BE2C (cell line): ENCODE data around the gene GRSF1.
"Not testable (repeated sequence)": the region's sequence is repeated elsewhere in the genome, so short reads cannot be mapped to it uniquely, and the experiment has no call there.

ENCODE experiments used
- DNase-seq: peaks from one replicate; pipeline ENCODE4 v3.0.0-alpha.2; 2020
- H3K27me3 ChIP-seq: fragments of 250-450 bp; sonication (Bioruptor Pico); 2 replicates; pipeline ENCODE4 v1.5.1; 2020; ENCODE audit warnings: mild to moderate bottlenecking
- H3K36me3 ChIP-seq: fragments of 250-450 bp; sonication (Bioruptor Pico); 2 replicates; pipeline ENCODE4 v1.5.1; 2020; ENCODE audit warnings: mild to moderate bottlenecking
- H3K4me1 ChIP-seq: fragments of 250-450 bp; sonication (Bioruptor Pico); 2 replicates; pipeline ENCODE4 v1.5.1; 2020
- H3K4me3 ChIP-seq: 2 replicates; pipeline ENCODE4 v1.5.1; 2011; ENCODE audit warnings: low read depth, low read length
- H3K9me3 ChIP-seq: fragments of 250-450 bp; sonication (Bioruptor Pico); 2 replicates; pipeline ENCODE4 v1.5.1; 2020
- CTCF ChIP-seq: IDR thresholded peaks from 2 replicates; pipeline ENCODE4 v1.5.1; 2012; ENCODE audit warnings: mild to moderate bottlenecking, low read depth, low read length

Gene GRSF1

GRCh38 chr4:70844180-70844579 is 4.5 kb upstream of the GRSF1 start:
- H3K27me3 ChIP-seq: no peaks in the 10 kb centered on the region
- peaks cover 4% of the 10 kb centered on the region; the same call in 1 of the 2 replicates for H3K36me3 ChIP-seq
- no peak for TF ChIP-seq CTCF
- no peaks in the 10 kb centered on the region for H3K4me1 ChIP-seq
- DNase-seq: no peak
- H3K9me3 ChIP-seq: no peaks in the 10 kb centered on the region
- no peak overlapping the region for H3K4me3 ChIP-seq

GRCh38 chr4:70842761-70843435 is 3.2 kb upstream of the GRSF1 start:
- no peaks in the 10 kb centered on the region for H3K27me3 ChIP-seq
- H3K9me3 ChIP-seq: no peaks in the 10 kb centered on the region
- no peak overlapping the region for H3K4me3 ChIP-seq
- no peak for TF ChIP-seq CTCF
- DNase-seq: no peak
- no peaks in the 10 kb centered on the region for H3K4me1 ChIP-seq
- peaks cover 4% of the 10 kb centered on the region; the same call in 1 of the 2 replicates for H3K36me3 ChIP-seq

DNA sequence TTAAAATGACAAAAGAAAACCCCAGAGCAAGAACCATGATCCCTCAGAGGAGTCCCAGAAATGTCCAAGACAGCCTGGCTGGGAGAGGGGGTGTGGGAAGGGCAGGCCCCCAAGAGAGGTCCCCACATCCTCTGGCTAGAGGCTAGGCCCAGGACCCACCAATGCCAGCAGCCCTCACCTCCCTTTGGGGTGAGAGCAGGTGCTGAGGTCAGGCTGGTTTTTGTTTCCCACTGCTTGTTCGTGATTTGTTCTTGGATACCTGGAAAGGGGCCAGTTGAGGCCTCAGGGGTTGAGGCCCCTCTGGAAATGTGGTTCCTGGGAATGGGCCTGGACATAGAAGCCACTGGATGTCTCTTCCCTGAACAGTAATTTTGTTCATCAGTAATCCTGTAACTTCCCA is 2.3 kb upstream of the GRSF1 start:
- TF ChIP-seq CTCF: no peak
- no peak for DNase-seq
- Histone ChIP-seq H3K9me3 (no peaks in the 10 kb centered on the region), H3K27me3 (no peaks in the 10 kb centered on the region), H3K36me3 (peaks cover 6% of the 10 kb centered on the region), H3K4me3 (no peak overlapping the region), H3K4me1 (no peaks in the 10 kb centered on the region)

DNA sequence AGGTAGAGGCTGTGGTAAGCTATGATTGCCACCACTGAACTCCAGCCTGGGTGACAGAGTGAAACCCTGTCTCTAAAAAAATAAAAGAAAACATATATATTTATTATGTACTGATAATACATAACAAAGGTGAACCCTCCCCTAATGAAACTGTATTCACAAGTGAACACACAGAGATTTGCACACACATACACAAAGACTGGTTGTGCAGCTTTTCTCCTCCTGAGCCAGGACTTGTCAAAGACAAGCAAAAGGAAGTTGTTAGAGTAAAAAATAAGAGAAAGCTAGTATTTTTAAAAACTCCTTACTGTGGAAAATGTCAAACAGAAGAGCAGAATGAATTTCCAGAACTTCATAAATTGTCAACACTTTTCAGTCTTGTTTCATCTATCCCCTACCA is 1.5 kb upstream of the GRSF1 start:
- Histone ChIP-seq H3K27me3 (no peaks in the 10 kb centered on the region), H3K9me3 (no peaks in the 10 kb centered on the region), H3K4me1 (no peaks in the 10 kb centered on the region)

GRCh38 chr4:70840631-70841030 is 941 bp upstream of the GRSF1 start:
- not testable (repeated sequence) for H3K4me3 ChIP-seq, H3K9me3 ChIP-seq, DNase-seq, H3K4me1 ChIP-seq, H3K27me3 ChIP-seq
- H3K36me3 ChIP-seq: peaks cover 20% of the 10 kb centered on the region

More for the DNA sequence above, 1.5 kb upstream of the GRSF1 start:
- DNase-seq: no peak
- no peak overlapping the region for H3K4me3 ChIP-seq
- no peak for TF ChIP-seq CTCF
- peaks cover 14% of the 10 kb centered on the region for H3K36me3 ChIP-seq

- not testable (repeated sequence) for H3K9me3 ChIP-seq, H3K4me1 ChIP-seq, H3K27me3 ChIP-seq, H3K4me3 ChIP-seq
- peaks cover 22% of the 10 kb centered on the region for H3K36me3 ChIP-seq
- peak; percentile 59 for DNase-seq
These were observed 447 bp upstream of the GRSF1 start for GRCh38 chr4:70840137-70840536.

DNA sequence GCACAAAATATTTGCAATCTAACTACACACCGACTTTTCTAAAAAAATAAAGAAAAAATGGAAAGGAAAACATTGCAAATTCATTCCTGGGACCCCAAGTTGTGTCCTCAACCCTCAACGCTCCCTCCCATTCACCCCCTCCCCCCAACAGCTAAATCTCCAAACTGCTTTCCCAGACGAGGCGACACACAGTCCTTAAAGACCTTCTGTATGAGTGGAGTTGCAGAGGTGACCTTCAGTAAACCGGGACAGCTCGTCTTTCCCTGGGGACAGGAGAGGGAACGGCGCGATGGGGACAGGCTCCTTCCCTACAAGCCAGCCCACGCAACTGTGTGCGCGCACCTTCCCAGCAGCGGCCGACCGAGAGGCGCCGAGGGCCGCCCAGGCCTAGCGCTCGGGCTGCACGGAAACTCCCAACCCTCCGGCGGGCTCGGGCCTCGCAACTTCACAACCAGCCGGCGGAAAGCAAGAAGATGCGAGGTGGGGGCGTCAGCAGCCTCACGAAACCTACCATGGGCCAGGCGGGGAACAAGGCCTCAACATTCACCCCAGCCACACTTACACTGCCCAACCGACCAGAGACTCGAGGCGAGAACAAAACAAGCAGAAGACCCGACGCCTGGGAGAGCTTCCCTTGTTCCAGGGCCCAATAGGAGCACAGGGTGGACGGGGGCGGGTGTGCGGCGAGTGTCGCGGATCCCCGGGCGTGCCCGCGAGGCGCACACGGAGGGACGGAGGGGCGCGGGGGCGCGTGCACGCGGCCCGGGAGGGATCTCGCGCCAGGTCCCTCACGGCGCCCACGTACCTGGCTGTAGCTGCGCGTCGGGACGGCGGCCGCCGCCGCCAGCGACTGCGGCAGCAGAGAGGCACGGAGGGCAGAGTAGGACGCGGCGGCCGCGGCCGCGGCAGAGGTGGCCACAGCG is 763 bp downstream of the GRSF1 start:
- Histone ChIP-seq H3K4me1 (no peaks in the 10 kb centered on the region), H3K4me3 (peak overlapping the region; percentile 74), H3K9me3 (no peaks in the 10 kb centered on the region), H3K36me3 (peaks cover 33% of the 10 kb centered on the region), H3K27me3 (no peaks in the 10 kb centered on the region)
- no peak for TF ChIP-seq CTCF
- peak; percentile 71 for DNase-seq
